Lung microvascular endothelial cell (primary cell): ENCODE data around the gene ZNF783. TPM values are rescaled to one million over a fixed set of nuclear protein-coding genes. Genes with fewer than 3 reads are reported as not detected.
A peak's percentile ranks its signal among the peaks of the same experiment; 100 is the strongest.

Source experiments
- DNase-seq, 2 donors: peaks; one replicate each; pipeline versions ENCODE4 v3.0.0 to v3.0.0-alpha.2; 2010; ENCODE audit warnings: low read depth in 2 of 2
- total RNA-seq: library from RNA; depleted of rRNA; stranded (reverse); fragments of >200 nt; gene quantifications from 2 replicates; pipeline ENCODE4 v1.2.1, GENCODE V29; 2014

Gene ZNF783
- total RNA-seq, 1 donor from 2014 or later, result 4.8 TPM

DNA sequence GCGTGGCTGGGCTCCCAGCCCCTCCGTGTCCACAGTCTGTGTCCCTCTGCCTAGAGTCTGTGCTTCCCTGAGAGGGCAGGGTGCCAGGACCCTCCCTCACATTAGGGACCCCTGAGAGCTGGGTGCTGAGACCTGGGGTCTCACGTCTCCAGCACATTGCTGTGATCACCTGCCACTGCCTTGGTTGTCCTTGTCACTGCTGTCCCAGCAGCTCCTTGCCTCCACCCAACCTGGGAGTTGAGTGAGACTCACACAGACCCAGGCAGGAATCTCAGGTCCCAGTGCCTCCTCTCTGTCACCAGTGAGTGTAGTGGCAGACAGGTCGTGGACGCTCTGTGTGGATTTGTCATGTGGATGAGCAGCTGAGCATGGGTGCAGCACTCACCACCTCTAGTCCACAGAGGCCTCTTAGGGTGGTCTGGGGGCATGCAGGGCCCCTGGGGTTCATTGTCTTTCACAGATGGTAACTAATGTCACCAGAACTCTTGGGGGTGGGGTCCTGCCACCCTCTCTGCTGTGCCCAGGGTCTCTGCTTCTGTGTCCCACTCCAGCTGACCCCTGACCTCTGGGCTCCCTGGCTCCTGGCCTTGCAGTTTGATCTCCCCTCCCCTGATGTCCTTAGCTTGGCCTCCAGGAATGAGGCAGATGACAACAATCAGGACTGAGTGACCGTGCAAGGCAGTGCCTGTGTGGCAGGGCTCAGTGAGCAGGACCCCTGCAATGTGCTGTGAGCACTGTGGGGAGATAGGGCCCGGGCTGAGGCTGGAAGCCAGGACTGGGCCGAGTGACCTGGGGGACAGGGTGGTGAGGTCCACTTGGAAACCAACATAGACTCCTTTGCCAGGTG lies 18.9 kb downstream of the ZNF783 start:
- DNase-seq, result no peak

DNA sequence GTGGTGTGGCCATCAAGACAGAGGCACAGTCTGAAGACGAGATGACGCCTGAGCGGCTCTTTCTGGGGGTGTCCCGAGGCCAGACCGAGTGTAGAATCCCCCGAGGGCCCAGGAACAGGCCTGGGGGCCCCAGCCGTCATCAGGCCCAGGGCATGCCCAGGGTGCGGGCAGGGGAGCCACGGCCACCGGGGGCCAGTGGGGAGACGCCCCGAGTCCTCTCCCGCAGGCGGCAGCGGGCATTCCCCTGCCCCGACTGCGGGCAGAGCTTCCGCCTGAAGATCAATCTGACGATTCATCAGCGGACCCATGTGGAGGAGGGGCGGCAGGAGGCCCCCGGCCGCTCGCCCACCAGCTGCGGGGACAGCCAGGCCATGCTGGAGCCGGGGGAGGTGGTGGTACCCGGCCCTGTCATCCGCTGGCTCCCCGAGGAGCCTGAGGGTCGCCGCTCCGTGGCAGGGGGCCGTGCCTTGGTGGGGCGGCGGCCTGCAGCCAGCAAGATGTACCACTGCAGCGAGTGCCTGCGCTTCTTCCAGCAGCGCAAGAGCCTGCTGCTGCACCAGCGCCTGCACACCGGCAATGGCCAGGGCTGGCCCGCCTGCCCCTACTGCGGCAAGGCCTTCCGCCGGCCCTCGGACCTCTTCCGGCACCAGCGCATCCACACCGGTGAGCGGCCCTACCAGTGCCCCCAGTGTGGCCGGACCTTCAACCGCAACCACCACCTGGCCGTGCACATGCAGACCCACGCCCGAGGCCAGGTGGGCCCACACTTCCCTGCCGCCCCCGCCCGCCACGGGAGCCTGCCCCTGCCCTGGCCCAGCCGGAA lies 19.7 kb downstream of the ZNF783 start:
- DNase-seq, result no peak

DNA sequence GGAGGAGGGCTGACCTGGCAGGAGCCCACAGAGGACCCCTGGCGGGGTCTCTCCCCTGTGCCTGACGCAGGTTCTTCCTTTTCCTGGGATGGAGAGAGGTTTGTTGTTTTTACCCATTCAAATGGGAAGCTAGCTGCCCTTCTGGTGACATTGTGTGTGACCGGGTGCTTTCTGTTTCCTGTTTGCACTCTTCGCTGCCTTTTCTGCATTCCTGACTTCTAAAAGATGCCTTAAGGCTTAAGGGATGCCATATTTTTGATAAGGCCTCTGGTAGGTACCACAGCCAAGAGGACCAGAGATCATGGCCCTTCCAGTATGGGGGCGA lies 20.3 kb downstream of the ZNF783 start:
- DNase-seq, result peak in 1 of 2 donors; percentile 63

DNA sequence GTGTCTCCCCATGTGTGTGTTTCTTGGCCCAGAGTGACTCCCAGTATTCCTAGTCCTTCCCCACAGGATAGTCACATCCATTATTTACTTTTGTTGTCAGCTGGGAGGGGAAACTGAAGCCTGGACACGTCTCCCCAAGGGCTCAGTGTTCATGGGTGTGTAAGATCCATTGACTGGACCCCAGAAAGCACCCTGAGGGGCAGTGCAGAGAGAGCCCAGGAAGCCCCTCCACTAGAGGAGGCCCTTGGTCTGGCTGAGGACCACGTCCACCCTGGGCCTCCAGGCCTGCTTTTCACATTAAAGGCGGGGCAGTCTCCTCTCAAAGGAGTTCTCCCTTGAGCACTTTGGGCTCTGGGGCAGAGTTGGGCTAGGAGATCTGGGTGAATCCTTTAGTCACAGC lies 21.3 kb downstream of the ZNF783 start:
- DNase-seq, result no peak

GRCh38 chr7:149284343-149284742 lies 22.3 kb downstream of the ZNF783 start:
- no peak for DNase-seq

GRCh38 chr7:149284850-149285585 lies 23.0 kb downstream of the ZNF783 start:
- peak; percentile 91 to 94 for DNase-seq

- peak in 1 of 2 donors; percentile 45 for DNase-seq
Observed at GRCh38 chr7:149285603-149286002, 23.6 kb downstream of the ZNF783 start.

DNA sequence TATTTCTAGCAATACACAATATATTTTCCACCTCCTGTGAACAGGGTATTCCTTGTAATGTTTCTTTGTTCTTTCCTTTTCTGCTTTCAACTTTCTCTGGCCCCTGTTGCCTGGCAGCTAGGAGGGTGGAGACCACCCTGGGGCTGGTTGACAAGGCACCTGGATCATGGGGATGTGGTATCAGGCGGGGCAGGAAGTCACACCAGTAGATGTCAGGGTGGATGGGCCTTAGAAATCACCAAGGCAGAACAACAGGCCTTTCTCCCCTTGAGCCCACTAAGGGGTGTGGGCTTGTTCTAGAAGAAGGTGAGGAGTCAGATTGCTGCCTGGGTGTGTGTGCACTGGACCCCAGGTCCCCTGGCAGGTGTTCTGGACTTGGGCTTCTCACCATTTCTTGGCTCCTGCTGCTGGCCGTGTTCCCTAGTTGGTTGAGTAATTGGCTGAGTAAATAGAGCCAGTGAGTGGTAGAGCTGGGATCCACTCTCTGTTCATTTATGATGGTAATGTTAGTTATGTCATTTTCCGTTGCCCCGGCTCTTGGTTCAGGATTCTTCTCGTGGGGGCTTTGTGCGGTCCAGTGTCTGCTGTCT lies 24.9 kb downstream of the ZNF783 start:
- no peak for DNase-seq

GRCh38 chr7:149287622-149288021 lies 25.6 kb downstream of the ZNF783 start:
- no peak for DNase-seq

GRCh38 chr7:149289262-149289661 lies 27.3 kb downstream of the ZNF783 start:
- DNase-seq, result no peak

DNA sequence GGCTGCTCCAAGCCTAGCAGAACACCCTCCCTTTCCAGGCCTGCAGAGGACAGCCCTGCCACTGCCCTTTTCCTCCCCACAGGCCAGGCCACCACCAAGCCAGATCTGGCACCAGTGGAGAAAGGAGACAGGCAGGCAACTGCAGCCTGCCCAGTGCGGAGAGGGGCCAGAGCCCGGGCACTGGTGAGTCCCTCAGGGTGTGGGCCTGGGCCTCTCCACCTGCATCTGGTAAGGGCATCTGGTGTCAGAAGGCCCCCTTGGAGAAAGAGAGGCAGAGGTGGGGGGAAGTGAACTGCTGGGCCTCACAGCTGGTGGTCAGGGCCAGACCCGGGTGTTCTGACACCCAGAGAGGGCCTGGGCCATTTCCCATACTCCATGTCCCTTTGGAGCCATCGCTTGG lies 27.9 kb downstream of the ZNF783 start:
- no peak for DNase-seq

- DNase-seq, result no peak
Observed at GRCh38 chr7:149291036-149291780, 29.2 kb downstream of the ZNF783 start.

GRCh38 chr7:149291781-149292461 lies 29.9 kb downstream of the ZNF783 start:
- no peak for DNase-seq

DNA sequence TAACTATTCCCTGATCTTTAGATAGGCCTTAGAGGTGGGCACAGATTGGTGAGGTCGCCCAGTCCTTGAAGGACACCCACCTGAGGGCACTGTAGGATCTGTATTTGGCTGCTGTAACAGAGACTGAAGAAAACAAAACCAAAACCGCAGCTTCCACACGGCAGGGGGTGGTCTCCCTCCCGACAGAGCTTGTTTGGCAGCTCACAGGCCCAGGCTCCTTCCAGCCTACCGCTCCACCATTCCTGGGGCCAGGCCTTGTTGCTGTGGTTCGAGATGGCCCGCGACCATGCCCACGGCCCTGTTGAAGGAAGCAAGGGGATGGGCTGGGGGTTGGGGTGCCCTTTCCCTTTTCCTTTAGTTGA lies 30.4 kb downstream of the ZNF783 start:
- no peak for DNase-seq

- no peak for DNase-seq
Observed at GRCh38 chr7:149293338-149293737, 31.3 kb downstream of the ZNF783 start.

GRCh38 chr7:149293946-149294633 lies 32.1 kb downstream of the ZNF783 start:
- no peak for DNase-seq

- no peak for DNase-seq
Observed at GRCh38 chr7:149294634-149295480, 32.9 kb downstream of the ZNF783 start.

- no peak for DNase-seq
Observed at GRCh38 chr7:149295481-149295850, 33.5 kb downstream of the ZNF783 start.

GRCh38 chr7:149296368-149296767 lies 34.4 kb downstream of the ZNF783 start:
- DNase-seq, result no peak
